Measurements from ENCODE around the gene WDR33.

Gene WDR33

GRCh38 chr2:127670055-127670956 lies 140.7 kb downstream of the WDR33 start:
- no peak for ATAC-seq

GRCh38 chr2:127669056-127669455 lies 141.9 kb downstream of the WDR33 start:
- ATAC-seq = no peak

- ATAC-seq = no peak
Measured at GRCh38 chr2:127665267-127665893, 145.6 kb downstream of the WDR33 start.

DNA sequence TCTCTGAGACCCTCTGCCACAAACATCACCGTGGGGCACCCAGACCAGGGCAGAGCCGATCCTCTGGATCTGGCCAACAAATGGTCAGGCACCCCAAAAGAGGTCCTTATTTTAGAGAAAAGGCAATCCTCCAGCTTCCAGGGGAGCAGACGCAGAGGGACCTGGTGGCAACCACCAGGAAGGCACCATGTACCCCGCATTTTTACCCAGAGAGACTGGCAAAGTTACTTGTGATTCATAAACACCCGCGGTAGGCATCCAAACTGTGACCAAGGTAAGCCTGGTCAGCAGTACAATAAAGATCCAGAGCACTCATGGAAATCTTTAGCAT lies 146.1 kb downstream of the WDR33 start:
- ATAC-seq = no peak

DNA sequence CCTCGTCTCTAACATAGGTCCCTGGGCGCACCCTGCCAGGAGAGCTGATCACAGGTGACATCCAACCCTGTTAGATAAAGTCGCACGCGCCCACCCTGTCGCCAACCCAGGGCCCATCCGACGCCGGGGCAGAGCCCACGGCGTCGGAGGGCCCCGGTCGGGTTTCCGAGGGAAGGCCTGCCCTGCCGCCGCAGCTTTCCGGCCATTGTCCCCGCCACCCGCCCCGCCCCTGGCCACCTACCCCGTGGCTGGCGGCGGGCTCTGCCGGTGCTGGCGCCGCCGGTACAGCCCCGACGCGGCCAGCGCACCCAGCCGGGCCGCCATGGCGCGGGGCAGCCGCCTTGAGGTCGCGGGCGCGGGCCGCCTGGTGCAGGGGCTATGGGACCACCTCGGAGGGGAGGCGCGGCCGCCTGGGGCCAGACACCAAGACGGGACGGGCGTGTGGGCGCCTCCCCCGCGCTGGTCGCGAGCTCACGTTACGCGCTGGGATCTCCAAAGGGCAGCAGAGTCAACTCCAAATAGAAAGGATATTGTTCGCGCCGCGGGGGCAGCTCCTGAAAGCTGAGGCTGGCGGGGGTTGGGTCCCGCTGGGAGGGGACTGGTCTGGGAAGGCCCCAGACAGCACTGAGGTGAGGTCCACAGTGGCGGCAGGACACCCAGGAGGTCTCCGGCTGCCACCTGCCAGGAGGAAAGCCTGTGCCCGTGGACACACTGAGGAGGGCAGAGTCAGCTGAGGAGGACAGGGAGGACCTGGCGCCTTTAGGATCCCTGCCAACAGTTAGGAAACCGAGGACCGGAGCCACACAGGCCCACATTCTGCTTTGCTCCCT lies 146.7 kb downstream of the WDR33 start:
- no peak for ATAC-seq

DNA sequence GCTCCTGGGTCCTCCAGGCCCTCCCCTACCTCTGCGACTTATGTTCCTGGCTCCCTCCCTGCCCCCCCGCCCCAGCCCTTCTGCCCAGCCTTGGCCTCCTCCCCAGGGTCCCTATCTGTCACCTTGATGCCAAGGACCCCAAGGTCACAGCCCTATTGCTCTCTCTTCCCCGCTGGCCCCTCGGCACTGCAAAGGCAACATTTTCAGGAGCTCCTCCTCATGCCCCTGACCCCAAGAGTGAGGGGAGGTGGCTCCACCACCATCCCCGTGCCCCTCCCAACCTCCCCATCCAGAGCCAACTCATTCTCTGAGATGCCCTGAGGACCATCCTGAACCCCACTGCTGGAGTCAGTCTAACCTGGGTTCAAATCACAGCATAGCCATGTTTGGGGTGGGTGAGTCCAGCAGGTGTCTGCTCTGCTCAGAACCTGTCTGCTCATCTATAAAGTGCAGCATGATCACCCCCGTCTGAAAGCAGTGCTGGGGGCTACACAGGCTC lies 147.4 kb downstream of the WDR33 start:
- ATAC-seq = no peak

- no peak for ATAC-seq
Measured at GRCh38 chr2:127662937-127663565, 147.9 kb downstream of the WDR33 start.

DNA sequence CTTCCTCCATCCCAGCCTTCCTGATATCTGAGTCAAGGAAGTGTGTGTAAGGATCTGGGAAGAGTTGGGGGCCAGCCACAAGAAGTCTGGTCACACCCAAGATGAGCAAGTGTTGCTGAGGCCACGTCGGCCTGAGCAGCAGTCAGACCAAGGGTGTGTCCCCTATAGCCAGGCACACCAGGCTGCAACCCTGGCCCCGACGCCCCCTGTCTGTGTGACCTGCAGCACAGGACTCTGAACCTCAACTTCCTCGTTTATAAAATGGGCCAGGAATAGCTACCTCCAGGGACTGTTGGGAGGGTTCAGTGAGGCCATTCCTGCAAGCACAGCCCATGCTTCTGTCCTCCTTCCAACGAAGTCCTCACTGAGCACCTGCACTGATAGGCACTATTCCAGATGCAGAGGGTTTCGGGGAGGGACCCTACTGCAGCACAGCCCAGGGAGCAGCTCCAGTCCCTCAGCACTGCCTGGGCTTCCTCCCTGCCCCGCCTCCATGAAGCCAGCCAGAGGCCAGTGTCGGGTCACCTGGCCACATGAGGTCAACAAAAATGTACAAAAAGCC lies 148.9 kb downstream of the WDR33 start:
- no peak for ATAC-seq

DNA sequence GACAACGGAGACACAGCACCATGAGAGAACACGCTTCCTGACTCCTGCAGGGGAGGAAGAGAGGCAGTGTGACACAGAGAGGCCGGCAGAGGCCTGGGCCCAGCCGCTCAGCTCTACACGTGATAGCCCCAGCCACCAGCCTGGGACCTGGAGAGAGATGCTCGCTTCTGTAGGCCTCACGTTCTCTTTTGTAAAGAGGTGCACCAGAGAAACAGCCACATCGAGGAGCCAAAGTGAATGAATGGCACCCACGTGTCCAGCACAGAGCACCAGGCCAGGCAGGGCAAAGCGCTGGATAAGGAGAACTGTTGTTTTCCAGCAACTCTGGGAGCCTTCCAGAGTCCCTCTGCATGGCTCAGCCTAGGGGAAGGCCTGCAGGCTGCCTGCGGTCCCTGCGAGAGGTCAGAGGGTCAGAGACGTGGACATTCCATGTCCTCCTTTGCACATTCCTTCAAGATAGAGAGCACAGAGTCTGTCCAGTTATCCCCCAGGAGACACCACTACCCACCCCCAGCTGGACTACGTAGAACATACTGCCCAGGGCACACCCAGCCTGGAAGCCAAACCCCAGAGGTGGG lies 149.8 kb downstream of the WDR33 start:
- no peak for ATAC-seq

DNA sequence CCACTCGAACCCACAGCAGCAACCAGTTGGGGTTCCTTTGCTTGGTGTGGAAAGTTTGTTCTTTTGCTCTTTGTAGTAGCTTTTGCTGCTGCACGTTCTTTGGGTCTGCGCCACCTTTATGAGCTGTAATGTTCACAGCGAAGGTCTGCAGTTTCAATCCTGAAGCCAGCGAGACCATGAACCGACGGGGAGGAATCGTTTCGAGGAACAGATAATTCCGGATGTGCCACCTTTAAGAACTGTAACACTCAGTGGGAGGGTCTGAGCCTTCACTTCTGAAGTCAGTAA lies 150.7 kb downstream of the WDR33 start:
- ATAC-seq = no peak

- no peak for ATAC-seq
Measured at GRCh38 chr2:127659408-127660290, 151.3 kb downstream of the WDR33 start.

DNA sequence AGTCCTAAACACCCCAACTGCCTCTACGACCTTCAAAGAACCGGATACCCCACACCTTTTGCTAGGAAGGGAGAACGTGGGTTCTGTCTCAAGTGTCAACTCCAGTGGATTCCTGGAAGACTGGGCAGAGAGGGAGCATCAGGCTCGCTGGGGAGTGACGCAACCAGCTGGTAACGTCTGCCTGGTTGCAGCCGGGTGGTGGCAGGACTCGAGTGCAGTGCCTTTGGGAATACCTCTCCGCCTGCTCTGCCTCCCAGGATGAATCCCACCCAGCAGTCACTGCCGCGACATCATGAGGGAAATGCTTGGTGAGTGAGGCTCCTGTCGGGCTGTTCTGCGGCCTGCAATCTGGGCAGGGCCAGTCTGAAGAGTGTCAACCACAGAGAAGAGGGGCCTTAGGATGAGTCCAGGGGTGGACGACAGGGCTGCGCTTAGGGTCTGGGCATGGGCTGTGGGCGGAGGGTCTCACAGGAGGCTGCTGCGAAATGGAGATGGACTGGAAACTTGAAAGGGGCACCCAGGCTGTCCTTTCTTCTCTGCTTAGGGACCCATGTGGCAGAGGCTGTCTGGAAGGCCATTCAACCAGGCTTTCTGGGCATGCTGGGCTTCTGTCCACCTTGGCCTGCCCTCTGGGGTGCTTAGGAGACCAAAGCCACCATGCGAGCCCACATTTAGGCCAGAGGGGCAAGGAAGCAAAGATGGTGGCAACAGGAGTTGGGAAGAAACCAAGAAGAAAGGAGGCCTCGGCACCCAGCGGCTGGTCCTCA lies 152.1 kb downstream of the WDR33 start:
- ATAC-seq = no peak

DNA sequence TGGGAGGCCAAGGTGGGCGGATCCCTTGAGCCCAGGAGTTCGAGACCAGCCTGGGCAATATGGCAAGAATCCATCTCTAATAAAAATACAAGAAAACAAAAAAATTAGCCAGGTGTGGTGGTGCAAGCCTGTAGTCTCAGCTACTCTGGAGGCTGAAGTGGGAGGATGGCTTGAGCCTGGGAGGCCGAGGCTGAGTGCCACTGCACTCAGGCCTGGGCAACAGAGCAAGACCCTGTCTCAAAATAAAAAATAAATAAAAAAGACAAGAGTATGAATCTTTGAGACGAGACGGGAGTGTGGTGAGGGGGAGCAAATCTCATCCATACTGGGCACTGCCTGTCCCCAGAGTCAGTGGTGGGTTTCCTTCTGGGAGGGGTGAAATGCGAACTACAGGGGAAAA lies 152.8 kb downstream of the WDR33 start:
- ATAC-seq = no peak

DNA sequence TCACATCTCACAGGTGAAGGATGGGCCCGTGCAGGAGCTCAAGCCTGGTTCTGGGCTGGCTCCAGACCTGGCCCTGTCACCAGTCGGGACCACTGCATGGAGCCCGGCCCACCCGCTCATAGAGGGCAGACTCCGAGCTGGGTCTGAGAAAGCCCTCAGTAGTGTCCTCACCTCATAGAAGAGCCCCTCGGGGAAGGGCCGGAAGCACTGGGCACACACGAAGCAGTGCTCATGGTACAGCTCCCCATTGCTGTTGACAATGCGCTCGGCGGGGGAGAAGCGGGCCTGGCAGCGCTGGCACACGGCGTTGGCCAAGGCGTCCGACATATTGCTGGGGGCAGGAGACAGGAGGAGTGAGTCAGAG lies 153.8 kb downstream of the WDR33 start:
- no peak for ATAC-seq

DNA sequence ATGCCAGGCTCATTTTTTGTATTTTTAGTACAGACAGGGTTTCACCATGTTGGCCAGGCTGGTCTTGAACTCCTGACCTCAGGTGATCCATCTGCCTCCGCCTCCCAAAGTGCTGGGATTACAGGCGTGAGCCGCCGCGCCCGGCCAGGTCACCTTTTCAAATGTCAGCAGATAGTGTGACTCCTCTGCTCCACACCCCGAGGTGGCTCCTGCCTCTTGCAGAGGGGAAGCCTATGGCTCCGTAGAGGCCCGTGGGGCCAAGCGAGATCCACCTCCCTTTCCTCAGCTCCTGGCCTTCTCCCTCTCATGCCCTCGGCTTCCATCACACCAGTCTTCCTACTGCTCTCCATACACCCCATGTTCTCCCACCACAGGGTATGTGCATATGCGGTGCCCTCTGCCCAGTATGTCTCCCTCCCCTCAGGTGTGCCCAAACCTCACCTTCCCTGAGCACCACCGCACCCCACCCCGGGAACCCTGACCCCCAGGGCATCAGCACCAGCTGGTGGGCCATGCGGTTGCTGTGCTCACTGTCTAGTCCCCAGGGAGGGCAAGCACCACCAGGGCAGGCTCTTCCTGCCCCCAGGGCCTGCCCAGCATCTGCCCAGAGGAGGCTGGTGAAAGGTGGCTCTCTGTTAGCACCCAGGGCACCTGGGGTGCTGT lies 154.3 kb downstream of the WDR33 start:
- ATAC-seq = no peak

DNA sequence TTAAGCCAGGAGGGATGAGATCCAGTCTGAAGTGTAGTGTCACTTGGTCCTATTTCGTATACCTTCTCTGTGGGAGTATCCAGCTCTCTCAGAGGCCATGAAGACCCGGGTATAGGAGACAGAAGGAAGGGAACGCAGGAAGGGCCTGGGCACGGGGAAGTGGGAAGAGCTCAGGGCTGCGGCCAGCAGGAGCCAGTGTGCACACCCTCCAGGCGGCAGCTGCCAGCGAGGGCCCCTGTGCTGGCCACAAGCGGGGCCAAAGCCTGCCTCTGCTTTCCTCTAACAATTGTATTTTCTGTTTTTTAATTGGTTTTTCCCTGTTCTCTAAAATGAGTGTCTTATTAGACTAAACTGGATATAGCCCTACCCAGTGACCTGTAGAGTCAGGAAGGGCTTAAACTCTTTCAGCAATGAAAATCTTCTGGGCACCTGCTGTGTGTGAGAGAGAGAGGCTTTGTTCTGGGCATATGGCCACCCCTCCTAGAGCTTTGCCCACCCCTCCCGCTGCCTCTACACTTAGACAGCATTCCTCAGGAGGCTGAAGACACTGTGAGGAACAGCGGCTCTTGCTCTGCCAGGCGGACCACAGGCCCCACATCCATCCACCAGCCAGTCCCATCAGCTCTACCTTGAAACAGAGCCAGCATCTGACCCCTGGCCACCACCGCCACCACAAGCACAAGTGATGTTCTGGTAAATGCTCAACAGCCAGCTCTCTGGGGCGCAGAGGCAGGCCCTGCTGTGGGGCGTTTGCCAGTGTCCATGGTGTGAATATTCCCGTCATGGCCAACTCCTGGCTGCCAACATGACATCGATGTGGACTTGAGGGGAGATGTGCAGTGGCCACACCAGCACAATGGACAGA lies 155.5 kb downstream of the WDR33 start:
- ATAC-seq = no peak

- no peak for ATAC-seq
Measured at GRCh38 chr2:127654838-127655175, 156.2 kb downstream of the WDR33 start.

GRCh38 chr2:127654084-127654837 lies 156.7 kb downstream of the WDR33 start:
- no peak for ATAC-seq
